A549 (cell line): Measurements from ENCODE around the gene LILRA5. TPM values are rescaled to one million over a fixed set of nuclear protein-coding genes. Genes with fewer than 3 reads are reported as not detected.

Source experiments
- ATAC-seq, 2 experiments: fragments of 200-7000 bp in 1 of 2; fragments of >200 bp in 1 of 2; cut with Nextera tagmentation in 1 of 2; cut with Tn5 transposase in 1 of 2; 3 replicates each; pipeline versions ENCODE4 v1.8.0 to v1.9.1; 2018 to 2020; ENCODE audit warnings: mild to moderate bottlenecking in 1 of 2, moderate library complexity in 1 of 2
- CTCF ChIA-PET: fragments of 300-600 bp; sonication (Branson Sonifier 250); formaldehyde crosslinking; extraction: SDS; loops from one replicate; lab custom pipeline; 2021; ENCODE audit warnings: antibody characterized with exemption, inconsistent platforms; lab: Yijun Ruan, JAX
- POLR2A ChIA-PET: fragments of 350-600 bp; formaldehyde crosslinking; extraction: SDS; loops from one replicate; lab custom pipeline; 2021; ENCODE audit warnings: antibody characterized with exemption, inconsistent platforms; lab: Yijun Ruan, JAX
- DNase-seq, 2 experiments: peaks; one replicate each; pipeline versions ENCODE4 v3.0.0 to v3.0.0-alpha.2; 2011 to 2016; ENCODE audit warnings: low read depth in 1 of 2, low spot score in 1 of 2
- FAIRE-seq: peaks from 2 replicates; lab custom pipeline; 2011; peaks lifted over from hg19 to GRCh38; lab: Jason Lieb, UNC
- H3K27ac ChIP-seq, 2 experiments: fragments of >200 bp; sonication (Bioruptor Twin); formaldehyde crosslinking; 3 replicates each; pipeline ENCODE4 v1.5.1; 2016 to 2017
- H3K4me1 ChIP-seq: fragments of >200 bp; sonication (Bioruptor Twin); formaldehyde crosslinking; 3 replicates; pipeline ENCODE4 v1.6.1; 2016
- H3K4me2 ChIP-seq: fragments of >200 bp; sonication (Bioruptor Twin); formaldehyde crosslinking; 3 replicates; pipeline ENCODE4 v1.6.1; 2016
- H3K4me3 ChIP-seq: fragments of >200 bp; sonication (Bioruptor Twin); formaldehyde crosslinking; 3 replicates; pipeline ENCODE4 v1.5.1; 2016
- H3K9me3 ChIP-seq: fragments of >200 bp; sonication (Bioruptor Twin); formaldehyde crosslinking; 3 replicates; pipeline ENCODE4 v1.6.1; 2016
- BHLHE40 ChIP-seq: IDR thresholded peaks from 2 replicates; pipeline ENCODE4 v1.6.1; 2012; ENCODE audit warnings: low read depth, low read length, inconsistent platforms
- CEBPB ChIP-seq, 2 experiments: fragments of >200 bp in 1 of 2; sonication (Bioruptor Twin) in 1 of 2; formaldehyde crosslinking in 1 of 2; IDR thresholded peaks; 2 replicates each; pipeline ENCODE4 v1.6.1; 2012 to 2016
- EHF ChIP-seq: fragments of 250-450 bp; sonication (Bioruptor Pico); IDR thresholded peaks from 2 replicates; pipeline ENCODE4 v1.5.0; 2020; ENCODE audit warnings: mild to moderate bottlenecking
- EP300 ChIP-seq, 2 experiments: fragments of >200 bp; sonication (Bioruptor Twin); formaldehyde crosslinking; IDR thresholded peaks; 2 replicates in 1 of 2; 3 replicates in 1 of 2; pipeline ENCODE4 v1.6.1; 2016 to 2017
- FOSB ChIP-seq: fragments of 250-450 bp; sonication (Bioruptor Pico); IDR thresholded peaks from 2 replicates; pipeline ENCODE4 v1.5.0; 2020; ENCODE audit warnings: mild to moderate bottlenecking, moderate library complexity
- FOXS1 ChIP-seq: fragments of 250-450 bp; sonication (Bioruptor Pico); IDR thresholded peaks from 2 replicates; pipeline ENCODE4 v1.5.0; 2020; ENCODE audit warnings: mild to moderate bottlenecking, moderate library complexity
- GATA3 ChIP-seq: IDR thresholded peaks from 2 replicates; pipeline ENCODE4 v1.6.1; 2012; ENCODE audit warnings: borderline replicate concordance
- HDAC2 ChIP-seq: fragments of 200-600 bp; sonication (generic); IDR thresholded peaks from 2 replicates; pipeline ENCODE4 v1.6.1; 2016
- HEYL ChIP-seq: fragments of 250-450 bp; sonication (Bioruptor Pico); IDR thresholded peaks from 2 replicates; pipeline ENCODE4 v1.8.0; 2021; ENCODE audit warnings: mild to moderate bottlenecking, moderate library complexity
- HOXA7 ChIP-seq: fragments of 250-450 bp; sonication (Bioruptor Pico); IDR thresholded peaks from 2 replicates; pipeline ENCODE4 v1.5.0; 2020; ENCODE audit warnings: mild to moderate bottlenecking, moderate library complexity
- KDM1A ChIP-seq: fragments of 200-600 bp; sonication (generic); IDR thresholded peaks from 2 replicates; pipeline ENCODE4 v1.6.1; 2016; ENCODE audit warnings: low read depth, mild to moderate bottlenecking
- KDM5A ChIP-seq: fragments of 200-600 bp; sonication (generic); IDR thresholded peaks from 2 replicates; pipeline ENCODE4 v1.6.1; 2016; ENCODE audit warnings: antibody characterized with exemption, mild to moderate bottlenecking
- MAFK ChIP-seq: fragments of 450-650 bp; IDR thresholded peaks from 2 replicates; pipeline ENCODE4 v1.6.1; 2014; ENCODE audit not compliant: partially characterized antibody
- MYC ChIP-seq: IDR thresholded peaks from 2 replicates; pipeline ENCODE4 v1.6.1; 2012; ENCODE audit warnings: mild to moderate bottlenecking, inconsistent platforms, low read length, improper control_type of control experiment, borderline replicate concordance
- NFE2L2 ChIP-seq: fragments of 150-350 bp; conservative IDR thresholded peaks from 2 replicates; pipeline ENCODE4 v1.6.1; 2014; ENCODE audit warnings: low read length
- NPAS2 ChIP-seq: fragments of 250-450 bp; sonication (Bioruptor Pico); IDR thresholded peaks from 2 replicates; pipeline ENCODE4 v1.8.0; 2022; ENCODE audit warnings: mild to moderate bottlenecking, moderate library complexity, borderline replicate concordance
- NR3C1 ChIP-seq: fragments of >200 bp; sonication (Bioruptor Twin); formaldehyde crosslinking; IDR thresholded peaks from 3 replicates; pipeline ENCODE4 v1.6.1; 2017
- SMC3 ChIP-seq: fragments of >200 bp; sonication (Bioruptor Twin); formaldehyde crosslinking; IDR thresholded peaks from 3 replicates; pipeline ENCODE4 v1.6.1; 2018; ENCODE audit warnings: inconsistent platforms
- ZC3H11A ChIP-seq: fragments of 450-650 bp; IDR thresholded peaks from 2 replicates; pipeline ENCODE4 v1.6.1; 2014; ENCODE audit warnings: antibody characterized with exemption, mild to moderate bottlenecking
- ZFP36 ChIP-seq: fragments of 450-650 bp; IDR thresholded peaks from 2 replicates; pipeline ENCODE4 v1.6.1; 2014; ENCODE audit warnings: borderline replicate concordance; ENCODE audit not compliant: partially characterized antibody
- ZNF302 ChIP-seq: fragments of 250-450 bp; sonication (Bioruptor Pico); IDR thresholded peaks from 2 replicates; pipeline ENCODE4 v1.9.0; 2021; ENCODE audit warnings: inconsistent platforms, mild to moderate bottlenecking, moderate library complexity
- ZSCAN20 ChIP-seq: fragments of 250-450 bp; sonication (Bioruptor Pico); IDR thresholded peaks from 2 replicates; pipeline ENCODE4 v1.8.0; 2022; ENCODE audit warnings: mild to moderate bottlenecking, moderate library complexity
- WGBS: methylation state at CpG from one replicate; pipeline ENCODE4 v1.1.6; 2017; ENCODE audit errors: missing lambda C conversion rate; 5-methylcytosine and 5-hydroxymethylcytosine counted together
- polyA plus RNA-seq, 4 experiments: library from polyadenylated mRNA; depleted of rRNA in 3 of 4; stranded (reverse); fragments of >200 nt; fragmentation: RNase III in 1 of 4; extraction: RNeasy Plus Mini Kit Qiagen cat#74134 plus additional on column Dnase treatment in 1 of 4; gene quantifications; 2 replicates in 3 of 4; 3 replicates in 1 of 4; pipeline ENCODE4 v1.2.3, GENCODE V29; 2011 to 2017
- TF ChIP-seq, protein P1 (sequence below): fragments of >200 bp; sonication (Bioruptor Twin); formaldehyde crosslinking; IDR thresholded peaks from 3 replicates; pipeline ENCODE4 v1.5.1; 2016
- TF ChIP-seq, protein P2 (sequence below): fragments of >200 bp; sonication (Bioruptor Twin); formaldehyde crosslinking; IDR thresholded peaks from 3 replicates; pipeline ENCODE4 v1.6.1; 2016
- TF ChIP-seq, protein P3 (sequence below): IDR thresholded peaks from 2 replicates; pipeline ENCODE4 v1.6.1; 2012
- TF ChIP-seq, protein P4 (sequence below): IDR thresholded peaks from 2 replicates; pipeline ENCODE4 v1.6.1; 2012; ENCODE audit warnings: low read depth, borderline replicate concordance
- TF ChIP-seq, protein P5 (sequence below): fragments of 200-600 bp; sonication (generic); IDR thresholded peaks from 2 replicates; pipeline ENCODE4 v1.6.1; 2016; ENCODE audit warnings: antibody characterized with exemption, mild to moderate bottlenecking, moderate library complexity
- TF ChIP-seq, protein P6 (sequence below): fragments of 250-450 bp; sonication (Bioruptor Pico); IDR thresholded peaks from 2 replicates; pipeline ENCODE4 v1.5.0; 2020; ENCODE audit warnings: low read depth, mild to moderate bottlenecking, moderate library complexity

Gene LILRA5
- polyA plus RNA-seq, 2 of the 4 experiments (the other 2 are of a cell fraction), result not detected

DNA sequence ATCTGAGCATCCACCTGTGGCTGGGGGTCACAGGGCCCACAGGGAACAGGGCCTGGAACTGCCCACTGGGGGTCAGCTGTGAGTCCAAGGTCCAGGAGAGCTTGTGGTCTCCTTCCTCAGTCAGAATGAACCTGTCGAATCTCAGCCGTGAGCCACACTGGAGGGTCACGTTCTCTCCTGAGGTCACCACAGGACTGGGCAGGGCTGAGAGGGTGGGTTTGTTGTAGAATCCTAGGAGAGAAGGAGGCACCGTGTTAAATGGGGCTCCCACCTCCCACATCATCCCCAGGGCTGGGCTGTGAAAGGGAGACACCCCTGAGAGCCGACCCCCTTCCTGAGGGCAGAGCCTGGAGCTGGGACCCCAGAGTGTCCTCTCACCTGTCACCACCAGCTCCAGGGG, 1.5 kb downstream of the LILRA5 start (continued):
- no peak for TF ChIP-seq KDM5A
- TF ChIP-seq MYC, result no peak

DNA sequence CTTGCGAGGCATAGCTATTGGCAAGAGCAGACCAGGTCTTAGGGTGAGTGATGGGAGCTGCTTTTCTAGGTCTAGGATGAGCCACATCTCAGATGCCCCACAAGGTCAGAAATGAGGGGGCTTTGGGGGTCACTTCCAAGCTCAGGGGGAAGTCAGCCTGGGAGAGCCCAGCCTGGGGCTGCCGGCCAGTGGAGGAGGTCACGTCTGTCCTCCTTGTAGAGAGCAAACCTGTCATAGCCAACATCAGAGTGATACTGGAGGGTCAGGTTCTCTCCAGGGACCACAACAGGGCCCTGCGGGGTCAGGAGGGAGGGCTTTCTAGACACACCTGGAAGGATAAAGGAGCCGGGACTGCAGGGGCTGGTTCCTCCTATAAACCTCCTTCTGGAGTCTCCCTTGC, 2.4 kb downstream of the LILRA5 start:
- Histone ChIP-seq H3K4me2 (no peak overlapping the region), H3K27ac (no peak overlapping the region), H3K4me1 (no peaks in the 10 kb centered on the region), H3K9me3 (no peaks in the 10 kb centered on the region), H3K4me3 (no peak overlapping the region)
- ChIA-PET POLR2A (no interaction called here), CTCF (interaction anchor here (1.6 to 2.0 kb wide), 3 partner anchors 14 to 81 kb away, joined by 4 to 8 read pairs (median 5); no protein-coding TSS in a partner anchor)
- TF ChIP-seq, protein P1, sequence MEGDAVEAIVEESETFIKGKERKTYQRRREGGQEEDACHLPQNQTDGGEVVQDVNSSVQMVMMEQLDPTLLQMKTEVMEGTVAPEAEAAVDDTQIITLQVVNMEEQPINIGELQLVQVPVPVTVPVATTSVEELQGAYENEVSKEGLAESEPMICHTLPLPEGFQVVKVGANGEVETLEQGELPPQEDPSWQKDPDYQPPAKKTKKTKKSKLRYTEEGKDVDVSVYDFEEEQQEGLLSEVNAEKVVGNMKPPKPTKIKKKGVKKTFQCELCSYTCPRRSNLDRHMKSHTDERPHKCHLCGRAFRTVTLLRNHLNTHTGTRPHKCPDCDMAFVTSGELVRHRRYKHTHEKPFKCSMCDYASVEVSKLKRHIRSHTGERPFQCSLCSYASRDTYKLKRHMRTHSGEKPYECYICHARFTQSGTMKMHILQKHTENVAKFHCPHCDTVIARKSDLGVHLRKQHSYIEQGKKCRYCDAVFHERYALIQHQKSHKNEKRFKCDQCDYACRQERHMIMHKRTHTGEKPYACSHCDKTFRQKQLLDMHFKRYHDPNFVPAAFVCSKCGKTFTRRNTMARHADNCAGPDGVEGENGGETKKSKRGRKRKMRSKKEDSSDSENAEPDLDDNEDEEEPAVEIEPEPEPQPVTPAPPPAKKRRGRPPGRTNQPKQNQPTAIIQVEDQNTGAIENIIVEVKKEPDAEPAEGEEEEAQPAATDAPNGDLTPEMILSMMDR, result no peak
- TF ChIP-seq, protein P2, sequence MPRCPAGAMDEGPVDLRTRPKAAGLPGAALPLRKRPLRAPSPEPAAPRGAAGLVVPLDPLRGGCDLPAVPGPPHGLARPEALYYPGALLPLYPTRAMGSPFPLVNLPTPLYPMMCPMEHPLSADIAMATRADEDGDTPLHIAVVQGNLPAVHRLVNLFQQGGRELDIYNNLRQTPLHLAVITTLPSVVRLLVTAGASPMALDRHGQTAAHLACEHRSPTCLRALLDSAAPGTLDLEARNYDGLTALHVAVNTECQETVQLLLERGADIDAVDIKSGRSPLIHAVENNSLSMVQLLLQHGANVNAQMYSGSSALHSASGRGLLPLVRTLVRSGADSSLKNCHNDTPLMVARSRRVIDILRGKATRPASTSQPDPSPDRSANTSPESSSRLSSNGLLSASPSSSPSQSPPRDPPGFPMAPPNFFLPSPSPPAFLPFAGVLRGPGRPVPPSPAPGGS, result no peak
- TF ChIP-seq BHLHE40, result no peak
- TF ChIP-seq MAFK, result no peak
- no peak for TF ChIP-seq FOSB
- TF ChIP-seq SMC3, result no peak
- no peak for TF ChIP-seq ZSCAN20
- no peak for TF ChIP-seq ZFP36
- TF ChIP-seq HEYL (CRISPR knock-in tag), result no peak
- FAIRE-seq (no peak), DNase-seq (no peak), ATAC-seq (no peak)
- 5% methylated on average over 5 of the region's 5 CpGs for WGBS

DNA sequence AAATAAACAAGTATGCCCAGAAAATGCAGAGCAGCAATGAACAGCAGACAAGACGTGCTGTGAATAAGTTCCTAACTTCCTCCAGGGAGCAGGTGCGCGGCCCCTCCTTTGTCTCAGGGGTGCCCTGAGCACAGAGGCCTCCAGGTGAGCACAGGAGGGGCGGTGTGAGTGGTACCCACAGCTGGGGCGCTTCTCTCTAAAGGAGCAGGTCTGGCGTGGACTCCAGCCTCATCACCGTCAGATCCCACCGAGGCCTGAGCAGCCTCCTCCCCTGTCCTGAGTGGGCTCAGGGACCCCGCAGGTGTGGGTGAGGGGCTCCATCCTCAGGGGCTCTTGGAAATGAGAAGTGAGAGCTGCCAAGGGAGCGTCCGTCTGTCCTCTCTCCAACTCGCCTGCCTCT, 3.2 kb downstream of the LILRA5 start:
- Histone ChIP-seq H3K4me2 (no peak overlapping the region), H3K9me3 (no peaks in the 10 kb centered on the region), H3K4me1 (no peaks in the 10 kb centered on the region), H3K4me3 (no peak overlapping the region), H3K27ac (no peak overlapping the region)
- 23% methylated on average over 12 of the region's 12 CpGs for WGBS
- DNase-seq, result no peak
- CTCF ChIA-PET, result interaction anchor here (1.6 to 2.0 kb wide), 3 partner anchors 15 to 81 kb away, joined by 4 to 8 read pairs (median 5); no protein-coding TSS in a partner anchor
- POLR2A ChIA-PET, result no interaction called here
- ATAC-seq, result no peak
- TF ChIP-seq NPAS2 (no peak), NFE2L2 (no peak), ZNF302 (no peak), HOXA7 (CRISPR knock-in tag) (no peak), EP300 (IDR thresholded peaks at IDR 0.05) (no peak), HDAC2 (no peak), KDM1A (no peak), HEYL (CRISPR knock-in tag) (no peak), ZSCAN20 (no peak), BHLHE40 (no peak), CEBPB (IDR thresholded peaks at IDR 0.05) (no peak), NR3C1 (no peak), FOXS1 (CRISPR knock-in tag) (no peak), ZC3H11A (no peak), EHF (CRISPR knock-in tag) (no peak), GATA3 (no peak)
- TF ChIP-seq, protein P3, sequence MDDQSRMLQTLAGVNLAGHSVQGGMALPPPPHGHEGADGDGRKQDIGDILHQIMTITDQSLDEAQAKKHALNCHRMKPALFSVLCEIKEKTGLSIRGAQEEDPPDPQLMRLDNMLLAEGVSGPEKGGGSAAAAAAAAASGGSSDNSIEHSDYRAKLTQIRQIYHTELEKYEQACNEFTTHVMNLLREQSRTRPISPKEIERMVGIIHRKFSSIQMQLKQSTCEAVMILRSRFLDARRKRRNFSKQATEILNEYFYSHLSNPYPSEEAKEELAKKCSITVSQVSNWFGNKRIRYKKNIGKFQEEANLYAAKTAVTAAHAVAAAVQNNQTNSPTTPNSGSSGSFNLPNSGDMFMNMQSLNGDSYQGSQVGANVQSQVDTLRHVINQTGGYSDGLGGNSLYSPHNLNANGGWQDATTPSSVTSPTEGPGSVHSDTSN, result no peak
- TF ChIP-seq, protein P4, sequence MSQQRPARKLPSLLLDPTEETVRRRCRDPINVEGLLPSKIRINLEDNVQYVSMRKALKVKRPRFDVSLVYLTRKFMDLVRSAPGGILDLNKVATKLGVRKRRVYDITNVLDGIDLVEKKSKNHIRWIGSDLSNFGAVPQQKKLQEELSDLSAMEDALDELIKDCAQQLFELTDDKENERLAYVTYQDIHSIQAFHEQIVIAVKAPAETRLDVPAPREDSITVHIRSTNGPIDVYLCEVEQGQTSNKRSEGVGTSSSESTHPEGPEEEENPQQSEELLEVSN, result no peak
- TF ChIP-seq, protein P5, sequence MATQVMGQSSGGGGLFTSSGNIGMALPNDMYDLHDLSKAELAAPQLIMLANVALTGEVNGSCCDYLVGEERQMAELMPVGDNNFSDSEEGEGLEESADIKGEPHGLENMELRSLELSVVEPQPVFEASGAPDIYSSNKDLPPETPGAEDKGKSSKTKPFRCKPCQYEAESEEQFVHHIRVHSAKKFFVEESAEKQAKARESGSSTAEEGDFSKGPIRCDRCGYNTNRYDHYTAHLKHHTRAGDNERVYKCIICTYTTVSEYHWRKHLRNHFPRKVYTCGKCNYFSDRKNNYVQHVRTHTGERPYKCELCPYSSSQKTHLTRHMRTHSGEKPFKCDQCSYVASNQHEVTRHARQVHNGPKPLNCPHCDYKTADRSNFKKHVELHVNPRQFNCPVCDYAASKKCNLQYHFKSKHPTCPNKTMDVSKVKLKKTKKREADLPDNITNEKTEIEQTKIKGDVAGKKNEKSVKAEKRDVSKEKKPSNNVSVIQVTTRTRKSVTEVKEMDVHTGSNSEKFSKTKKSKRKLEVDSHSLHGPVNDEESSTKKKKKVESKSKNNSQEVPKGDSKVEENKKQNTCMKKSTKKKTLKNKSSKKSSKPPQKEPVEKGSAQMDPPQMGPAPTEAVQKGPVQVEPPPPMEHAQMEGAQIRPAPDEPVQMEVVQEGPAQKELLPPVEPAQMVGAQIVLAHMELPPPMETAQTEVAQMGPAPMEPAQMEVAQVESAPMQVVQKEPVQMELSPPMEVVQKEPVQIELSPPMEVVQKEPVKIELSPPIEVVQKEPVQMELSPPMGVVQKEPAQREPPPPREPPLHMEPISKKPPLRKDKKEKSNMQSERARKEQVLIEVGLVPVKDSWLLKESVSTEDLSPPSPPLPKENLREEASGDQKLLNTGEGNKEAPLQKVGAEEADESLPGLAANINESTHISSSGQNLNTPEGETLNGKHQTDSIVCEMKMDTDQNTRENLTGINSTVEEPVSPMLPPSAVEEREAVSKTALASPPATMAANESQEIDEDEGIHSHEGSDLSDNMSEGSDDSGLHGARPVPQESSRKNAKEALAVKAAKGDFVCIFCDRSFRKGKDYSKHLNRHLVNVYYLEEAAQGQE, result no peak
- TF ChIP-seq, protein P6, sequence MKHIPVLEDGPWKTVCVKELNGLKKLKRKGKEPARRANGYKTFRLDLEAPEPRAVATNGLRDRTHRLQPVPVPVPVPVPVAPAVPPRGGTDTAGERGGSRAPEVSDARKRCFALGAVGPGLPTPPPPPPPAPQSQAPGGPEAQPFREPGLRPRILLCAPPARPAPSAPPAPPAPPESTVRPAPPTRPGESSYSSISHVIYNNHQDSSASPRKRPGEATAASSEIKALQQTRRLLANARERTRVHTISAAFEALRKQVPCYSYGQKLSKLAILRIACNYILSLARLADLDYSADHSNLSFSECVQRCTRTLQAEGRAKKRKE (CRISPR knock-in tag), result no peak
- no peak for FAIRE-seq
